Activated T-cell treated with anti-CD3 and anti-CD28 coated beads, Interleukin-2, amount 50 U/mL, for 4 hours (primary cell): Measurements from ENCODE around the gene ZNF860. TPM values are rescaled to one million over a fixed set of nuclear protein-coding genes. Genes with fewer than 3 reads are reported as not detected.
A peak's percentile ranks its signal among the peaks of the same experiment; 100 is the strongest.

Source experiments
- ATAC-seq, 2 donors: fragments of 200-7000 bp; cut with Tn5 transposase; one replicate each; pipeline ENCODE4 v1.10.0; 2021
- DNase-seq: peaks from one replicate; pipeline ENCODE4 v3.0.0-alpha.2; 2020
- H3K27me3 Mint-ChIP-seq: one replicate; pipeline ENCODE4 v1.8.0; 2021; ENCODE audit warnings: low read depth, mixed read lengths
- H3K36me3 Mint-ChIP-seq: one replicate; pipeline ENCODE4 v1.8.0; 2022; ENCODE audit warnings: mixed read lengths; ENCODE audit not compliant: insufficient read depth
- H3K4me1 Mint-ChIP-seq: one replicate; pipeline ENCODE4 v1.8.0; 2021; ENCODE audit warnings: low read depth, mixed read lengths
- H3K4me3 Mint-ChIP-seq: one replicate; pipeline ENCODE4 v1.8.0; 2021; ENCODE audit warnings: mild to moderate bottlenecking, moderate library complexity, mixed read lengths
- H3K9me3 Mint-ChIP-seq: one replicate; pipeline ENCODE4 v1.8.0; 2021; ENCODE audit warnings: mixed read lengths
- total RNA-seq, 3 donors: library from RNA; stranded (reverse); gene quantifications; one replicate each; pipeline ENCODE4 v1.2.1, GENCODE V29; 2021

Gene ZNF860
- total RNA-seq, result under 1 TPM; 0.11 to 0.66 (median 0.13) TPM

GRCh38 chr3:31981206-31982181 lies at the start of gene ZNF860, which contains the start of gene OSBPL10:
Gene ZNF860, plus strand, starts transcription at chr3:31981750. Its CDS starts 7,330 bp downstream, at chr3:31989080.
Gene OSBPL10, minus strand, starts transcription at chr3:31981262. Its CDS starts 83 bp downstream, at chr3:31981179.
- Mint-ChIP-seq H3K4me1 (peaks cover 28% of the 10 kb centered on the region), H3K4me3 (peak within 1 kb of the TSS; percentile 82), H3K36me3 (no peaks in the 10 kb centered on the region), H3K9me3 (no peaks in the 10 kb centered on the region), H3K27me3 (peaks cover 40% of the 10 kb centered on the region)
- no peak for DNase-seq
- ATAC-seq, result peak; percentile 24 to 39

GRCh38 chr3:31932990-31933389 lies 48.6 kb upstream of the ZNF860 start:
- H3K4me1 Mint-ChIP-seq, result peaks cover 5% of the 10 kb centered on the region
- ATAC-seq, result no peak
- H3K4me3 Mint-ChIP-seq, result no peak overlapping the region
- H3K27me3 Mint-ChIP-seq, result no peaks in the 10 kb centered on the region
- H3K36me3 Mint-ChIP-seq, result no peaks in the 10 kb centered on the region
- H3K9me3 Mint-ChIP-seq, result no peaks in the 10 kb centered on the region
- no peak for DNase-seq

GRCh38 chr3:31934018-31934417 lies 47.5 kb upstream of the ZNF860 start:
- Mint-ChIP-seq H3K4me3 (no peak overlapping the region), H3K27me3 (no peaks in the 10 kb centered on the region)
- ATAC-seq, result no peak

GRCh38 chr3:31934866-31935265 lies 46.7 kb upstream of the ZNF860 start:
- H3K4me3 Mint-ChIP-seq, result no peak overlapping the region
- no peak for ATAC-seq
- H3K9me3 Mint-ChIP-seq, result no peaks in the 10 kb centered on the region

More at GRCh38 chr3:31934018-31934417, 47.5 kb upstream of the ZNF860 start:
- Mint-ChIP-seq H3K36me3 (no peaks in the 10 kb centered on the region), H3K4me1 (peaks cover 2% of the 10 kb centered on the region), H3K9me3 (no peaks in the 10 kb centered on the region)
- no peak for DNase-seq

GRCh38 chr3:31936420-31937060 lies 45.0 kb upstream of the ZNF860 start:
- Mint-ChIP-seq H3K4me1 (peaks cover 2% of the 10 kb centered on the region), H3K36me3 (no peaks in the 10 kb centered on the region), H3K9me3 (no peaks in the 10 kb centered on the region), H3K4me3 (no peak overlapping the region), H3K27me3 (no peaks in the 10 kb centered on the region)
- DNase-seq (no peak), ATAC-seq (peak in 1 of 2 donors; percentile 30)

More at GRCh38 chr3:31934866-31935265, 46.7 kb upstream of the ZNF860 start:
- Mint-ChIP-seq H3K36me3 (no peaks in the 10 kb centered on the region), H3K27me3 (no peaks in the 10 kb centered on the region), H3K4me1 (peaks cover 2% of the 10 kb centered on the region)
- DNase-seq, result no peak

GRCh38 chr3:31937225-31937624 lies 44.3 kb upstream of the ZNF860 start:
- Mint-ChIP-seq H3K4me3 (no peak overlapping the region), H3K9me3 (no peaks in the 10 kb centered on the region), H3K36me3 (no peaks in the 10 kb centered on the region), H3K4me1 (peaks cover 2% of the 10 kb centered on the region), H3K27me3 (no peaks in the 10 kb centered on the region)
- DNase-seq (no peak), ATAC-seq (no peak)

GRCh38 chr3:31942446-31942845 lies 39.1 kb upstream of the ZNF860 start:
- Mint-ChIP-seq H3K9me3 (peaks cover 5% of the 10 kb centered on the region), H3K4me3 (no peak overlapping the region), H3K4me1 (no peaks in the 10 kb centered on the region), H3K27me3 (peaks cover 5% of the 10 kb centered on the region), H3K36me3 (no peaks in the 10 kb centered on the region)
- ATAC-seq, result no peak
- DNase-seq, result no peak

- no peaks in the 10 kb centered on the region for H3K4me1 Mint-ChIP-seq
- peaks cover 5% of the 10 kb centered on the region for H3K27me3 Mint-ChIP-seq
- peaks cover 5% of the 10 kb centered on the region for H3K9me3 Mint-ChIP-seq
- H3K4me3 Mint-ChIP-seq, result no peak overlapping the region
- ATAC-seq (no peak), DNase-seq (no peak)
- no peaks in the 10 kb centered on the region for H3K36me3 Mint-ChIP-seq
These were observed 38.5 kb upstream of the ZNF860 start for GRCh38 chr3:31943041-31943440.

- no peaks in the 10 kb centered on the region for H3K36me3 Mint-ChIP-seq
- no peak overlapping the region for H3K4me3 Mint-ChIP-seq
- H3K9me3 Mint-ChIP-seq, result peaks cover 5% of the 10 kb centered on the region
- DNase-seq, result no peak
- ATAC-seq, result no peak
- H3K4me1 Mint-ChIP-seq, result no peaks in the 10 kb centered on the region
- peaks cover 5% of the 10 kb centered on the region for H3K27me3 Mint-ChIP-seq
These were observed 35.9 kb upstream of the ZNF860 start for GRCh38 chr3:31945738-31946052.

GRCh38 chr3:31946484-31947081 lies 35.0 kb upstream of the ZNF860 start:
- no peak for ATAC-seq
- H3K27me3 Mint-ChIP-seq, result peaks cover 5% of the 10 kb centered on the region
- H3K36me3 Mint-ChIP-seq, result no peaks in the 10 kb centered on the region
- peaks cover 5% of the 10 kb centered on the region for H3K9me3 Mint-ChIP-seq
- no peaks in the 10 kb centered on the region for H3K4me1 Mint-ChIP-seq
- no peak for DNase-seq
- no peak overlapping the region for H3K4me3 Mint-ChIP-seq

- Mint-ChIP-seq H3K4me3 (no peak overlapping the region), H3K9me3 (peaks cover 5% of the 10 kb centered on the region), H3K36me3 (no peaks in the 10 kb centered on the region), H3K27me3 (peaks cover 5% of the 10 kb centered on the region), H3K4me1 (peaks cover under 1% of the 10 kb centered on the region)
- no peak for DNase-seq
- ATAC-seq, result no peak
These were observed 34.4 kb upstream of the ZNF860 start for GRCh38 chr3:31947162-31947561.

GRCh38 chr3:31947671-31948091 lies 33.9 kb upstream of the ZNF860 start:
- Mint-ChIP-seq H3K36me3 (no peaks in the 10 kb centered on the region), H3K27me3 (peaks cover 5% of the 10 kb centered on the region), H3K9me3 (peaks cover 4% of the 10 kb centered on the region), H3K4me3 (no peak overlapping the region), H3K4me1 (peaks cover 2% of the 10 kb centered on the region)
- DNase-seq (no peak), ATAC-seq (no peak)

GRCh38 chr3:31948280-31948679 lies 33.3 kb upstream of the ZNF860 start:
- no peak overlapping the region for H3K4me3 Mint-ChIP-seq
- DNase-seq, result no peak
- peaks cover 2% of the 10 kb centered on the region for H3K4me1 Mint-ChIP-seq
- no peaks in the 10 kb centered on the region for H3K9me3 Mint-ChIP-seq
- H3K27me3 Mint-ChIP-seq, result peaks cover 5% of the 10 kb centered on the region
- no peaks in the 10 kb centered on the region for H3K36me3 Mint-ChIP-seq
- ATAC-seq, result no peak

GRCh38 chr3:31952205-31952604 lies 29.3 kb upstream of the ZNF860 start:
- DNase-seq (no peak), ATAC-seq (no peak)
- Mint-ChIP-seq H3K4me3 (no peak overlapping the region), H3K36me3 (no peaks in the 10 kb centered on the region), H3K27me3 (no peaks in the 10 kb centered on the region), H3K9me3 (peaks cover 7% of the 10 kb centered on the region), H3K4me1 (peaks cover 2% of the 10 kb centered on the region)
